T-helper 2 cell treated with Interferon-gamma antibody and Interleukin-4, amounts not matched to agents 5 μg/mL and 100 μg/mL, for 36 hours (primary cell): ENCODE results near the gene FAM209A.
"Not testable (repeated sequence)": the region's sequence is repeated elsewhere in the genome, so short reads cannot be mapped to it uniquely, and the experiment has no call there.

ENCODE experiments used
- DNase-seq: peaks from one replicate; pipeline ENCODE4 v3.0.0; 2021; ENCODE audit warnings: low spot score
- H3K27ac Mint-ChIP-seq: one replicate; pipeline ENCODE4 v1.8.0; 2021; ENCODE audit warnings: mild to moderate bottlenecking, mixed read lengths
- H3K27me3 Mint-ChIP-seq: one replicate; pipeline ENCODE4 v1.8.0; 2021; ENCODE audit warnings: low read depth, mixed read lengths
- H3K36me3 Mint-ChIP-seq: one replicate; pipeline ENCODE4 v1.8.0; 2021; ENCODE audit warnings: low read depth, mixed read lengths
- H3K4me1 Mint-ChIP-seq: one replicate; pipeline ENCODE4 v1.8.0; 2021; ENCODE audit warnings: low read depth, mixed read lengths
- H3K4me3 Mint-ChIP-seq: one replicate; pipeline ENCODE4 v1.8.0; 2022; ENCODE audit warnings: mild to moderate bottlenecking, moderate library complexity, mixed read lengths
- H3K9me3 Mint-ChIP-seq: one replicate; pipeline ENCODE4 v1.8.0; 2021; ENCODE audit warnings: mixed read lengths

FAM209A gene

GRCh38 chr20:56524444-56524843 lies at the start of gene FAM209A:
TSS of gene FAM209A (plus strand) at chr20:56524744. CDS start at chr20:56524809, 65 bp downstream.
- DNase-seq, H3K27me3 Mint-ChIP-seq, H3K4me1 Mint-ChIP-seq, H3K4me3 Mint-ChIP-seq, H3K27ac Mint-ChIP-seq: not testable (repeated sequence)
- H3K36me3 Mint-ChIP-seq = peaks cover 30% of the 10 kb centered on the region
- peaks cover 12% of the 10 kb centered on the region for H3K9me3 Mint-ChIP-seq

- no peak for DNase-seq
- peak overlapping the region; percentile 29 for H3K4me3 Mint-ChIP-seq
- peaks cover 13% of the 10 kb centered on the region for H3K4me1 Mint-ChIP-seq
- H3K9me3 Mint-ChIP-seq = no peaks in the 10 kb centered on the region
- no peaks in the 10 kb centered on the region for H3K27me3 Mint-ChIP-seq
- H3K36me3 Mint-ChIP-seq = peaks cover 73% of the 10 kb centered on the region
- peak overlapping the region; percentile 68 for H3K27ac Mint-ChIP-seq
Measured at GRCh38 chr20:56483970-56484369, 40.6 kb upstream of the FAM209A start.

GRCh38 chr20:56487216-56487615 lies 37.3 kb upstream of the FAM209A start:
- H3K36me3 Mint-ChIP-seq = peaks cover 52% of the 10 kb centered on the region

GRCh38 chr20:56488566-56488965 lies 36.0 kb upstream of the FAM209A start:
- no peak overlapping the region for H3K27ac Mint-ChIP-seq
- H3K36me3 Mint-ChIP-seq = peaks cover 51% of the 10 kb centered on the region
- DNase-seq = no peak

More at GRCh38 chr20:56487216-56487615, 37.3 kb upstream of the FAM209A start:
- DNase-seq = no peak
- H3K4me3 Mint-ChIP-seq = no peak overlapping the region
- H3K4me1 Mint-ChIP-seq = peaks cover 13% of the 10 kb centered on the region
- no peaks in the 10 kb centered on the region for H3K9me3 Mint-ChIP-seq
- H3K27me3 Mint-ChIP-seq = no peaks in the 10 kb centered on the region
- no peak overlapping the region for H3K27ac Mint-ChIP-seq

DNA sequence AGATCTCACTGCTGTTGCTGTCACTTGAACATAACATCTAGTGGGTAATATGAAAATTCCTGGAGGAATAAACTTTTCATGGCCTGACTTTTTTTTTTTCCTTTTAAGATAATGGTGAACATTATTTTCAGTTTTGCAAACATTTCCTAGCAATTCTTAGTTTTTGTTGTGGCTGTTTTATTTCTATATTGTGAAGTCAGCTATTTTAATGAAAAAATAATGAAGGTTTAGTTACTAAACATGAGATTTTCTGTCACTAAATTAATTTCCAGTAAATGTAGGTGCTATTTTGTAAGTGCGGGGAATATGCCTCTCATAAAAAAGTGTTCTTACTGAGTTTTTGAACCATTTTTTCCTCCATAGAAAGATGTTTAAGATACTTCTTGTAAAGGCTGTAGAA lies 23.4 kb upstream of the FAM209A start:
- Mint-ChIP-seq H3K36me3 (peaks cover 25% of the 10 kb centered on the region), H3K9me3 (no peaks in the 10 kb centered on the region), H3K4me1 (peaks cover 11% of the 10 kb centered on the region), H3K4me3 (no peak overlapping the region), H3K27me3 (no peaks in the 10 kb centered on the region), H3K27ac (no peak overlapping the region)
- DNase-seq = no peak

More at GRCh38 chr20:56488566-56488965, 36.0 kb upstream of the FAM209A start:
- H3K9me3 Mint-ChIP-seq = no peaks in the 10 kb centered on the region
- peaks cover 7% of the 10 kb centered on the region for H3K4me1 Mint-ChIP-seq
- H3K27me3 Mint-ChIP-seq = no peaks in the 10 kb centered on the region
- H3K4me3 Mint-ChIP-seq = no peak overlapping the region

- no peak overlapping the region for H3K27ac Mint-ChIP-seq
- H3K36me3 Mint-ChIP-seq = peaks cover 8% of the 10 kb centered on the region
- no peaks in the 10 kb centered on the region for H3K9me3 Mint-ChIP-seq
- no peak overlapping the region for H3K4me3 Mint-ChIP-seq
- H3K27me3 Mint-ChIP-seq = no peaks in the 10 kb centered on the region
- DNase-seq = no peak
- H3K4me1 Mint-ChIP-seq = peaks cover 12% of the 10 kb centered on the region
Measured at GRCh38 chr20:56503916-56504315, 20.6 kb upstream of the FAM209A start.

GRCh38 chr20:56504373-56505005 lies 20.1 kb upstream of the FAM209A start:
- Mint-ChIP-seq H3K27me3 (no peaks in the 10 kb centered on the region), H3K9me3 (no peaks in the 10 kb centered on the region), H3K4me1 (peaks cover 12% of the 10 kb centered on the region), H3K36me3 (peaks cover 8% of the 10 kb centered on the region), H3K27ac (peak overlapping the region; percentile 55), H3K4me3 (no peak overlapping the region)
- DNase-seq = no peak

DNA sequence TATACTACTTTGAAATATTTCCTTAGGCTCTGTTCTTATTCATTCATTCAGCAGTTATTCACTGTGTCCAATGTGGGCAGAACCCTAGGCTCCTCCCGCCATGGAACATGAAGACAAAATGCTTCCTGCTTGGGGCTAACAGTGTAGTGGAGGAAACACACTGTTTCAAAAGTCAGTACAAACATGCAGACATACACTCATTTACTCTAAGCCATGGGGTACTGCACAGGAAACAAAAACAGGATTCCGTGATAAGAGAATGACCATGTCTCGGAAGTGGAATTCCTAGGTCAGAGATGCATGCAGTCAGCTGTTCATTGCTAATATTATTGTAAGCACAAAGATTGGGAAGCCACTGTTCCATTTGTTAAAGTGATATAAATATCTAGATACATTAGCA lies 18.4 kb upstream of the FAM209A start:
- peaks cover 12% of the 10 kb centered on the region for H3K4me1 Mint-ChIP-seq
- H3K27me3 Mint-ChIP-seq = no peaks in the 10 kb centered on the region
- H3K27ac Mint-ChIP-seq = no peak overlapping the region
- DNase-seq = no peak
- H3K9me3 Mint-ChIP-seq = no peaks in the 10 kb centered on the region
- no peak overlapping the region for H3K4me3 Mint-ChIP-seq
- H3K36me3 Mint-ChIP-seq = peaks cover 8% of the 10 kb centered on the region

DNA sequence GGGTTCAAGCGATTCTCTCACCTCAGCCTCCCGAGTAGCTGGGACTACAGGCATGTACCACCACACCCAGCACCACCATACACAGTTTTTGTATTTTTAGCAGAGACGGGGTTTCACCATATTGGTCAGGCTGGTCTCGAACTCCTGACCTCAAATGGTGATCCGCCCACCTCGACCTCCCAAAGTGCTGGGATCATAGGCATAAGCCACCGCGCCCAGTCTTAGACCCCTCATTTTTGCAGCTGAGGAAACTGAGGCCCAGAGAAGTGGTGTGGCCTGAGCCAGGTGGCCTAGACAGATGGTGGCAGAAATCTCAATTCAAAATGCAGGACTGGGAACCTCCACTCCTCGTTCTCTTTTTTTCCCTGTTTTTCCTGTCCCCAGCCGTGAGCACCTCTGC lies 12.6 kb upstream of the FAM209A start:
- Mint-ChIP-seq H3K36me3 (peaks cover 18% of the 10 kb centered on the region), H3K4me1 (no peaks in the 10 kb centered on the region), H3K4me3 (no peak overlapping the region), H3K27ac (no peak overlapping the region), H3K9me3 (no peaks in the 10 kb centered on the region), H3K27me3 (no peaks in the 10 kb centered on the region)
- DNase-seq = no peak

DNA sequence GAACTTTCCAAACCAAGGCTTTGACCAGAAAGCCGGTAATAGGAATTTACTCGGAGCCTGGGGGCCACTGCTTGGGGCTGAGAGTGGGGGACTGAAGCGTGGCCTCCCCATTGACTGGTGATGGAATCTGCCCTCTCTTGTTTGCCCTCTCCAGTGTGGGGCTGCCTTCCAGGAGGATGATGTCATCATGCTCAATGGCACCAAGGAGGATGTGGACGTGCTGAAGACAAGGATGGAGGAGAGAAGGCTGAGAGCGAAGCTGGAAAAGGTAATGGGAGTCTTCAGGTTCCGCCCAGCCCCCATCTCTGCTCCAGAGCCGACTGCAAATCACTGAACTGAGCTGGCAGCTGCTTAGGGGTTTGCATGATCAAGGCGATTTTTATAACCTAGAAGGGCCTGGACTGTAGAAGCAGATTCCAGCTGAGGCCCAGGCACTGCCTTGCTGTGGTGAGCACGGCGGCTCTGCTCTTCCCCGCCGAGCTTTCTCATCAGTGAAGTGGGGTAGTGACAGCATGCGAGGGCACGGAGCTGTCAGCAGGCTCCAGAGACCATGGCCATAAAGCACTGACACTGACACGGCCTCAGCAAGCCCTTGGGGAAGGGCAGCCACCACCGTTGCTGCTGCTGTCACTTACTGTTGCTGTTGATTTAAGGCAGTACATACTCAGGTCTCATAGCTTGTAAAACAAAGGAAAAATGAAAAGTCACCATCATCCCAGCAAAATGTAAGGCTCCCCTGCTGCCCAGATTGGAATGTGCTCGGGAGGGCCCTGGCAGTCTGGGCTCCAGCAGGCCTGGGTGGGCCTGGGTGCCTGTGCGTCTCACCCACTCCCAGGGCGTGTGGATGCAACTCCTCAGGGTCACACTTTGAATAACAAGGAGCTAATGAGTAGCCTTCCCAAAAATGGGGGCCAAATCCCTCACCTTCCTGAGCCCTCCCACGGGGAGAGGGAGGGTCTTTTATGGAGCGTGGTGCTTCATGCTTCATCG lies 11.1 kb upstream of the FAM209A start:
- no peak for DNase-seq
- no peak overlapping the region for H3K27ac Mint-ChIP-seq
- no peaks in the 10 kb centered on the region for H3K27me3 Mint-ChIP-seq
- no peak overlapping the region for H3K4me3 Mint-ChIP-seq
- H3K4me1 Mint-ChIP-seq = no peaks in the 10 kb centered on the region
- H3K36me3 Mint-ChIP-seq = peaks cover 34% of the 10 kb centered on the region
- H3K9me3 Mint-ChIP-seq = no peaks in the 10 kb centered on the region

DNA sequence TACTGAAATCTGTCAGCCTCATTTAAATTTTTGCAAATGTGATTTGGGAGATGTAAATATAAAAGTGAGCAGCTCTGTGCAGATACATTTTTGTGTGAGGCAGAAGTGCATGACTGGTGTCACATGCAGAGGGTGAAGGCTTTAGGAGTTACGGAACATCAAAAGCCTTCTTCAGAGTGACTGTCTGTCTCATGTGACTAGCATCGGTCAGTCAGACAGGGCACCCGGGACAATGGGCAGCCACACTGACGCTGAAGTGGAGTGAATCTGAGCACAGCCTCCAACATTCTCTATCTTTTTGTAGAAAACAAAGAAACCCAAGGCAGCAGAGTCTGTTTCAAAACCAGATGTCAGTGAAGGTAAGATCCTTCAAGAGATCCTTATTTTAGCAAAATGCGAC lies 7.9 kb upstream of the FAM209A start:
- no peak overlapping the region for H3K27ac Mint-ChIP-seq
- no peaks in the 10 kb centered on the region for H3K27me3 Mint-ChIP-seq
- H3K4me3 Mint-ChIP-seq = no peak overlapping the region
- peaks cover 65% of the 10 kb centered on the region for H3K36me3 Mint-ChIP-seq
- no peak for DNase-seq
- H3K9me3 Mint-ChIP-seq = peaks cover 12% of the 10 kb centered on the region
- no peaks in the 10 kb centered on the region for H3K4me1 Mint-ChIP-seq

DNA sequence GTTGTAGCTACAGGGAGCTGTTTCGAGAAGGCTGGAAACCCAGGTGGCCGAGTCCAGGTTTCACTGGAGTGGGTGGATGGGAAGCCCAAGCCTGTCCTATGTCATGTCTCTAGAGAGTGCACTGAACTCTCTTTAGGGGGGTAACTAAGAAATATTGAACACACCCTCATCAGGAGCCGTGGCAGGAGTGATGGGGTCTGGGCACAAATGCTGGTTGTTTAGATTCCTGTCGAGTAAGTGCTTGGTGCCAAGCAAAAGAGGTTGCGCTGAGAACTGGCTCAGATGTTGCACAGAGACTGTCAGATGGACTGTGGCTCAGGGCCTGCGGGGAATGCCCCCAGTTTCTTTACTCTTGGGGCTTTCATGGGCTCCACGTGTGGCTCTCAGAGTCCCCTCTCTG lies 7.3 kb upstream of the FAM209A start:
- no peak for DNase-seq
- H3K4me1 Mint-ChIP-seq = no peaks in the 10 kb centered on the region
- no peaks in the 10 kb centered on the region for H3K27me3 Mint-ChIP-seq
- H3K36me3 Mint-ChIP-seq = peaks cover 69% of the 10 kb centered on the region
- no peak overlapping the region for H3K27ac Mint-ChIP-seq
- H3K4me3 Mint-ChIP-seq = no peak overlapping the region
- H3K9me3 Mint-ChIP-seq = peaks cover 12% of the 10 kb centered on the region

GRCh38 chr20:56517641-56518040 lies 6.9 kb upstream of the FAM209A start:
- Mint-ChIP-seq H3K27ac (no peak overlapping the region), H3K27me3 (no peaks in the 10 kb centered on the region), H3K4me3 (no peak overlapping the region), H3K4me1 (no peaks in the 10 kb centered on the region), H3K36me3 (peaks cover 71% of the 10 kb centered on the region), H3K9me3 (peaks cover 12% of the 10 kb centered on the region)
- DNase-seq = no peak

DNA sequence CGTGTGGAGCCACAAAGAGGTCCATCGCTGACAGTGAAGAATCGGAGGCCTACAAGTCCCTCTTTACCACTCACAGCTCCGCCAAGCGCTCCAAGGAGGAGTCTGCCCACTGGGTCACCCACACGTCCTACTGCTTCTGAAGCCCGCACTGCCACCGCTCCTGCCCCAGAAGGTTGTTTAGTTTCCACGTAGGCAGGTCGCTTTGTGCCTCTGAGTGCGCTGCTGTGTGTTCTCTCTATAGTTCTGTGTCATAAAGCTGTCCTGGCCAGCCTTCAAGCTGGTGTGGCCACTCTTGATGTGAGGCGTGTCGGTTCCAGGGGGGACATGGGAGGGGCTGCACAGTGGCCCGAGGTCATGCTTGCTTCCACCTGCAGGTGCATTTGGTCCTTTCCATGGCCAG lies 6.4 kb upstream of the FAM209A start:
- Mint-ChIP-seq H3K36me3 (peaks cover 71% of the 10 kb centered on the region), H3K27me3 (no peaks in the 10 kb centered on the region), H3K9me3 (peaks cover 12% of the 10 kb centered on the region), H3K4me1 (peaks cover 2% of the 10 kb centered on the region), H3K4me3 (no peak overlapping the region), H3K27ac (no peak overlapping the region)
- no peak for DNase-seq
